ENCODE data around the gene C14orf132. TPM values are rescaled to one million over a fixed set of nuclear protein-coding genes. Genes with fewer than 3 reads are reported as not detected.

C14orf132 gene
- total RNA-seq, 4 donors from 2014 or later = 1.2 to 6.2 (median 4.5) TPM

- Histone ChIP-seq H3K36me3 (no peaks in the 10 kb centered on the region), H3K27me3 (no peaks in the 10 kb centered on the region), H3K9me3 (no peaks in the 10 kb centered on the region), H3K27ac (peak overlapping the region in 1 of 4 donors; percentile 8), H3K4me1 (peaks cover 0 to 10% (median 0%) of the 10 kb centered on the region in 4 donors), H3K4me3 (no peak overlapping the region)
- no peak for DNase-seq
- no peak for TF ChIP-seq CTCF (IDR thresholded peaks at IDR 0.05)
- no peak for TF ChIP-seq POLR2A (IDR thresholded peaks at IDR 0.05)
These were observed 63.1 kb downstream of the C14orf132 start for GRCh38 chr14:96102081-96102856.

- TF ChIP-seq CTCF (IDR thresholded peaks at IDR 0.05) = no peak
- TF ChIP-seq POLR2A (IDR thresholded peaks at IDR 0.05) = no peak
- Histone ChIP-seq H3K36me3 (no peaks in the 10 kb centered on the region), H3K4me3 (no peak overlapping the region), H3K27ac (peak overlapping the region in 1 of 4 donors; percentile 15), H3K27me3 (no peaks in the 10 kb centered on the region), H3K9me3 (no peaks in the 10 kb centered on the region), H3K4me1 (peaks cover 0 to 10% (median 0%) of the 10 kb centered on the region in 4 donors)
- DNase-seq = peak in 1 of 3 donors; percentile 15
These were observed 63.9 kb downstream of the C14orf132 start for GRCh38 chr14:96103075-96103474.

- H3K36me3 ChIP-seq = no peaks in the 10 kb centered on the region
- H3K27ac ChIP-seq = peak overlapping the region; percentile 54 to 81 (median 64)
- H3K4me1 ChIP-seq = peaks cover 0 to 10% (median 0%) of the 10 kb centered on the region in 4 donors
- no peaks in the 10 kb centered on the region for H3K27me3 ChIP-seq
- H3K9me3 ChIP-seq = no peaks in the 10 kb centered on the region
- H3K4me3 ChIP-seq = no peak overlapping the region
- TF ChIP-seq CTCF (IDR thresholded peaks at IDR 0.05) (no peak), POLR2A (IDR thresholded peaks at IDR 0.05) (no peak)
- DNase-seq = peak in 1 of 3 donors; percentile 24
These were observed 64.6 kb downstream of the C14orf132 start for GRCh38 chr14:96103560-96104460.

GRCh38 chr14:96104469-96105057, 65.4 kb downstream of the C14orf132 start:
- TF ChIP-seq POLR2A (IDR thresholded peaks at IDR 0.05) (no peak), CTCF (IDR thresholded peaks at IDR 0.05) (peak in 1 of 6 experiments; percentile 10)
- H3K27ac ChIP-seq = peak overlapping the region; percentile 57 to 81 (median 72)
- H3K4me1 ChIP-seq = peaks cover 0 to 10% (median 0%) of the 10 kb centered on the region in 4 donors
- DNase-seq = peak; percentile 34 to 88 (median 80)
- H3K9me3 ChIP-seq = no peaks in the 10 kb centered on the region
- H3K4me3 ChIP-seq = no peak overlapping the region
- no peaks in the 10 kb centered on the region for H3K36me3 ChIP-seq
- no peaks in the 10 kb centered on the region for H3K27me3 ChIP-seq

Measured in Peyer's patch (tissue), 4 donors.